ENCODE data around the gene PACSIN2.

PACSIN2 gene

DNA sequence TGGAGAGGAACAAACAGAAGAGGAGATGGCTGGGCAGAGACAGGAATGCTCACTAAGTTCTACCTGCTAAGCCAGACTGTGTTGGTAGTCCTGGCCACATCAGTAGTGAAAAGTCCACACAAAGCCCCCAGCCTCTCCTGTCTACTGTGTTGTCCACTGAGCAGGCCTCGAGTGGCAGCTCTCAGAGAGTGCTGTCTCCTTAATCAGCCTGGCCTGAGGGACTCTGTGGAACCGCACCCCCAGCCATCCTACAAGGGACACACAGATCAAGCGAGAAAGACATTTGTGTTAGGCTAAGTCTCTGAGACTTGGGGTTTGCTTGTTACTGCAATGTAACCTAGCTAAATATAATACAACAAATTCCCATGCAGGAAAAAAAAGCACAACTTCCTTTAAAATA lies 71.0 kb downstream of the PACSIN2 start:
- TF ChIP-seq, protein P1, sequence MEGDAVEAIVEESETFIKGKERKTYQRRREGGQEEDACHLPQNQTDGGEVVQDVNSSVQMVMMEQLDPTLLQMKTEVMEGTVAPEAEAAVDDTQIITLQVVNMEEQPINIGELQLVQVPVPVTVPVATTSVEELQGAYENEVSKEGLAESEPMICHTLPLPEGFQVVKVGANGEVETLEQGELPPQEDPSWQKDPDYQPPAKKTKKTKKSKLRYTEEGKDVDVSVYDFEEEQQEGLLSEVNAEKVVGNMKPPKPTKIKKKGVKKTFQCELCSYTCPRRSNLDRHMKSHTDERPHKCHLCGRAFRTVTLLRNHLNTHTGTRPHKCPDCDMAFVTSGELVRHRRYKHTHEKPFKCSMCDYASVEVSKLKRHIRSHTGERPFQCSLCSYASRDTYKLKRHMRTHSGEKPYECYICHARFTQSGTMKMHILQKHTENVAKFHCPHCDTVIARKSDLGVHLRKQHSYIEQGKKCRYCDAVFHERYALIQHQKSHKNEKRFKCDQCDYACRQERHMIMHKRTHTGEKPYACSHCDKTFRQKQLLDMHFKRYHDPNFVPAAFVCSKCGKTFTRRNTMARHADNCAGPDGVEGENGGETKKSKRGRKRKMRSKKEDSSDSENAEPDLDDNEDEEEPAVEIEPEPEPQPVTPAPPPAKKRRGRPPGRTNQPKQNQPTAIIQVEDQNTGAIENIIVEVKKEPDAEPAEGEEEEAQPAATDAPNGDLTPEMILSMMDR (IDR thresholded peaks at IDR 0.05): no peak
- Mint-ChIP-seq H3K4me3 (no peak overlapping the region), H3K27me3 (ENCODE audit: low read depth, poor library complexity) (no peaks in the 10 kb centered on the region), H3K36me3 (ENCODE audit: low read depth) (peaks cover 14% of the 10 kb centered on the region), H3K4me1 (peaks cover 58% of the 10 kb centered on the region), H3K9me3 (no peaks in the 10 kb centered on the region), H3K27ac (no peak overlapping the region)
- DNase-seq: no peak

DNA sequence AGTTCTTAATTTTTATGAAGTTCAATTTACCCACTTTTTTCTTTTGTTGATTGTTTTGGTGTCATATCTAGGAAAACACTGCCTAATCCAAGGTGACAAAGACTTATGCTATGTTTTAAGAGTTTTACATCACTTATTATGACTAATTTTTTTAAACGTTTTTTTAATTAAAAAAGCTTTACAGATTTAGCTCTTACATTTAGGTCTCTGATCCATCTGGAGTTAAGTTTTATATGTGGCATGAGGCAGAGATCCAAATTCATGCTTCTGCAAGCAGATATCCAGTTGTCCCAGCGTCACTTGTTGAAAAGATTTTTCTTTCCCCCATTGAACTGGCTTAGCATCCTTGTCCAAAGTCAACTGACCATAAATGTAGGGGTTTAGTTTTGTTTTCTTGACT lies 72.6 kb downstream of the PACSIN2 start:
- H3K36me3 Mint-ChIP-seq (ENCODE audit: low read depth): peaks cover 14% of the 10 kb centered on the region
- H3K9me3 Mint-ChIP-seq: no peaks in the 10 kb centered on the region
- TF ChIP-seq, protein P1 (IDR thresholded peaks at IDR 0.05): no peak
- no peak overlapping the region for H3K27ac Mint-ChIP-seq
- no peaks in the 10 kb centered on the region for H3K27me3 Mint-ChIP-seq (ENCODE audit: low read depth, poor library complexity)
- peaks cover 65% of the 10 kb centered on the region for H3K4me1 Mint-ChIP-seq
- no peak overlapping the region for H3K4me3 Mint-ChIP-seq
- DNase-seq: no peak

DNA sequence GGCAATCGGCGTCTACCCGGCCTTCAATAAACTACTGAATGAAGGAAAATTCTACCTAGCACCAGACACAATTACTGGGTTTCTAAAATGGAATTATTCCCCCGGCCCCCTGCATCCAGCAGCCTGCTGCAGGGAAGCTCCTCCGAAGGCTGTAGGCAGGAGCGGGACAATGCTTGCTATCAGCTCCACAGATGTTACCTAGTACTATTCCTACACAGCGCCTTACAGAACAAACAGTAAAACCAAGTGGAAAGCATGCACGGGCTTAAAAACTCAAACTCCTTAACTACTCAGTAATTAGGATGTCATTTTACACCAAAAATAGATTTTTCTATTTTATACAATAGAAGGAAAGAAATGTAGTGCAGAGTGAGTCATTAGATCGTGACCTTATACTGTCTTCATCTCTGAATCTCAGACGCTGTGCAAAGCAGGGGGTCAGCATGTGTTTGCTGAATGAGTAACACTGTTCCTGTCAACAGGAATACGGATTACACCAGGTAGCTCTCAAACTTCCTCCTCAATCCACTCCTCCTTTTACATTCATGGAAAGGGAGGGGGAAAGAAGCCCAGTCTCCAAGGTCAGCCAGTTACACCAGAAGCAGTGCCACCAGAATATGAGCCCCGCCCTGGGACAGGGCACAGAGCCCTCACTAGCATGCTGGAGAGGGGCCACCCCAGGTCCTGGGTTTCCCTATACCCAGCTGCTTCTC lies 74.9 kb downstream of the PACSIN2 start:
- peaks cover 11% of the 10 kb centered on the region for H3K36me3 Mint-ChIP-seq (ENCODE audit: low read depth)
- TF ChIP-seq, protein P1 (IDR thresholded peaks at IDR 0.05): no peak
- no peaks in the 10 kb centered on the region for H3K9me3 Mint-ChIP-seq
- peak overlapping the region; percentile 54 for H3K27ac Mint-ChIP-seq
- no peak overlapping the region for H3K4me3 Mint-ChIP-seq
- DNase-seq: no peak
- H3K4me1 Mint-ChIP-seq: peaks cover 54% of the 10 kb centered on the region
- peaks cover 3% of the 10 kb centered on the region for H3K27me3 Mint-ChIP-seq (ENCODE audit: low read depth, poor library complexity)

DNA sequence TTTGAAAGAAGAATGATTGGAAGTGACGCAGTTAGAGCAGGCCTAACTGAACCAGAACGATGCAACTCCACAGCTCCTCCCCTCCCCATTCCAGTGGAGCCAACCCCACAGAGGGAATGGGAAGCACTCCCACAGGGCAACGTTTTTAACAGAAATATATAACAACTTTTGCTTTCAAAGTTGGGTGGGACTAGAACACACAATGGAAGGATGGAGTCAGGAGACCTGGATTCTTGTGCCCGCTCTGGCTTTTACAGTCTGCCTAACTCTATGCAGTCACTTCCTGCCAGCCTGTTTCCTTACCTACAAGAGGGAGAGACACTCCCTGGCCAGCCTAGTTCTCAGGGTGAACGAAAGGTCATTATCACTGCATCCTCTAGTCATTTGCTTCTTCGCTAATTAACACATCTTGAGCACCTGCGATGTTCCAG lies 75.5 kb downstream of the PACSIN2 start:
- DNase-seq: no peak
- H3K36me3 Mint-ChIP-seq (ENCODE audit: low read depth): peaks cover 10% of the 10 kb centered on the region
- H3K9me3 Mint-ChIP-seq: no peaks in the 10 kb centered on the region
- H3K27ac Mint-ChIP-seq: peak overlapping the region; percentile 54
- no peak overlapping the region for H3K4me3 Mint-ChIP-seq
- peaks cover 3% of the 10 kb centered on the region for H3K27me3 Mint-ChIP-seq (ENCODE audit: low read depth, poor library complexity)
- TF ChIP-seq, protein P1 (IDR thresholded peaks at IDR 0.05): no peak
- peaks cover 57% of the 10 kb centered on the region for H3K4me1 Mint-ChIP-seq

DNA sequence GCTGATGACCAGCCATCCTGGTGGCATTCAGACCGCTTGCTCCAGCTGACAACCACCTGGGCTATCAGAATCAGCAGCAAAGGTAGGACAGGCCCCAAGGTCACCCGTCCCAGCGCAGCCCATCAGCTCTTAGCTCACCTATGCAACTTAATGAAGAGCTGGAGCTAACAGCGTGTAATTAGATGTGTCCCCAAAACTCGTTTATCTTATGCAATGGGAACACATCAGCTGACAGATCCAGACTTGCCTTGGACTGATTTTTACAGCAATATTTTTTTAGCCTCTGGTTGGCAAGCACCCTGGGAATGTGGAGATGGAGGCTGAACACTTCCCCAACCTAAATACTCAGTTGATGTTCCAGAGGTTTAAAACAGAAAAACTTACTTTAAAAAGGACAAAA lies 76.0 kb downstream of the PACSIN2 start:
- H3K4me1 Mint-ChIP-seq: peaks cover 62% of the 10 kb centered on the region

More for the DNA sequence above, 76.0 kb downstream of the PACSIN2 start:
- TF ChIP-seq, protein P1 (IDR thresholded peaks at IDR 0.05): no peak
- no peak overlapping the region for H3K27ac Mint-ChIP-seq
- peaks cover 10% of the 10 kb centered on the region for H3K36me3 Mint-ChIP-seq (ENCODE audit: low read depth)
- H3K9me3 Mint-ChIP-seq: no peaks in the 10 kb centered on the region
- peaks cover 3% of the 10 kb centered on the region for H3K27me3 Mint-ChIP-seq (ENCODE audit: low read depth, poor library complexity)
- H3K4me3 Mint-ChIP-seq: no peak overlapping the region
- DNase-seq: no peak

Measured in nephron progenitor cell (in vitro differentiated cells).